Measurements from ENCODE around the gene ALK.
A peak's percentile ranks its signal among the peaks of the same experiment; 100 is the strongest.

Gene ALK

DNA sequence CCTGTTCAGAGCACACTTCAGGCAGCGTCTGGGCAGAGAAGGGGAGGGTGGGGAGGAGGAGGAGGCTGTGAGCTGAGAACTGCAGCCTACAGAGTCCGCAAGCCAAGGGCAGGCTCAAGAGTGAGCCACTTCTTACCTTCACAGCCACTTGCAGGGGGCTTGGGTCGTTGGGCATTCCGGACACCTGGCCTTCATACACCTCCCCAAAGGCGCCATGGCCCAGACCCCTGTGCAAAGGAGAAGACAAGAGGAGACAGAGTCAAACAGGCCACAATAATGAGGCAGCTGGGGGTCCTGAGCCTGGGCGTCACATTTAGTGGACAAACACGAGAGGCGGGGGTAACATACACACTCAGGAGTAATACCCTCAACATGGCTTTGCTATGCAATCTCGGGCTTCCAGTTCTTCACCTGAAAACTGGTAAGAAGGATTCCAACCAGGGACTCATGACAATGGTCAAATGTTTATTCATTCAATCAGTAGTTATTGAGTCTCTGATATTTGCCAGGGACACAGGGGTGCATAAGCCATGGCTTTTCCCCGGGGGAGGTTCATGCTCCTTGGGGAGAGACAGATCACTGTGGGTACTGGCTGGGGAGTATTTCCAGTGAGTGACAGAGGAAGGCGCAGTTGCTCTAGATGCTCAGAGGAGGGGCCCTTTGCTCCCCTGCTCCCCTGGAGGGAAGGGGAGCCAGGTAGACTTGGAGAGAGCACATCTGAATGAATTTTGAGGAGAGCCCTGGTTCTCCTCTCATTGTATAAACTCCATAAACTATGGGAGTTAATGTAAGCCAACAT is 698.8 kb downstream of the ALK start:
- no peaks in the 10 kb centered on the region for H3K36me3 ChIP-seq (ENCODE audit: control insufficient read depth in 2 of 2, insufficient read depth in 1 of 2, low read length in 2 of 2)

DNA sequence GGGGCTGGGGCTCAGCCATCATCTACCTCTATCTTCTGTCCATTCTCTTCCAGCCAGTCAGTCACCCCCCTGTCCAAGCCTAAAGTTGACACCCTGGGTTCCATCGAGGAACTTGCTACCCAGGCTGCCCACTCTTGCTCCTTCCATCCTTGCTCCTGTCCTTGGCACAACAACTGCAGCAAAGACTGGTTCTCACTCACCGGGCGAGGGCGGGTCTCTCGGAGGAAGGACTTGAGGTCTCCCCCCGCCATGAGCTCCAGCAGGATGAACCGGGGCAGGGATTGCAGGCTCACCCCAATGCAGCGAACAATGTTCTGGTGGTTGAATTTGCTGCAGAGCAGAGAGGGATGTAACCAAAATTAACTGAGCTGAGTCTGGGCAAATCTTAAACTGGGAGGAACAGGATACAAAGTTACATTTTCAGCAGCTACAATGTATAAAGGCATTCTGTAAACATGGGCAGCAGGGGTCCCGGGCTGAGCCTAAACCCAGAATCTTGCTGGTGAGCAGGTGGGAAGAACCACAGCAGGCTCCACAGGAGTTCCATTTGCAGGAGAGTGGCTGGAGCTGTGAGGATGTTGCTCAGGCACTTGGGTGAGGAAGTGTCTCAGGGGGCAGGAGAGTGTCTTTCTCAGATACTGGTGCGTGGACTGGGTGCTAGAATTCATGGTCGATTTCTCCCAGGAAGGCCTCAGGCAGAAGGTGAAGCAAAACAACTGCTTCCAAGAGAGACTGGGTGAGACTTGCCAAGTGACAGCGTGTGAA is 700.7 kb downstream of the ALK start:
- H3K36me3 ChIP-seq (ENCODE audit: control insufficient read depth in 2 of 2, insufficient read depth in 1 of 2, low read length in 2 of 2), result no peaks in the 10 kb centered on the region

More for the DNA sequence above, 698.8 kb downstream of the ALK start:
- ChIA-PET POLR2A (no interaction called here), CTCF (no interaction called here)
- Histone ChIP-seq H3K9me3 (ENCODE audit: control insufficient read depth, insufficient read depth, low read depth, low read length) (no peaks in the 10 kb centered on the region), H3K4me1 (ENCODE audit: control insufficient read depth, insufficient read depth, low read length) (no peaks in the 10 kb centered on the region), H3K4me3 (ENCODE audit: low read depth, low read length) (no peak overlapping the region), H3K27ac (ENCODE audit: extremely low read depth, low read depth, low read length) (no peak overlapping the region)
- no peak for TF ChIP-seq ZNF266 (tag by site-specific recombination; IDR thresholded peaks at IDR 0.05; ENCODE audit: low read depth)
- TF ChIP-seq, protein P1, sequence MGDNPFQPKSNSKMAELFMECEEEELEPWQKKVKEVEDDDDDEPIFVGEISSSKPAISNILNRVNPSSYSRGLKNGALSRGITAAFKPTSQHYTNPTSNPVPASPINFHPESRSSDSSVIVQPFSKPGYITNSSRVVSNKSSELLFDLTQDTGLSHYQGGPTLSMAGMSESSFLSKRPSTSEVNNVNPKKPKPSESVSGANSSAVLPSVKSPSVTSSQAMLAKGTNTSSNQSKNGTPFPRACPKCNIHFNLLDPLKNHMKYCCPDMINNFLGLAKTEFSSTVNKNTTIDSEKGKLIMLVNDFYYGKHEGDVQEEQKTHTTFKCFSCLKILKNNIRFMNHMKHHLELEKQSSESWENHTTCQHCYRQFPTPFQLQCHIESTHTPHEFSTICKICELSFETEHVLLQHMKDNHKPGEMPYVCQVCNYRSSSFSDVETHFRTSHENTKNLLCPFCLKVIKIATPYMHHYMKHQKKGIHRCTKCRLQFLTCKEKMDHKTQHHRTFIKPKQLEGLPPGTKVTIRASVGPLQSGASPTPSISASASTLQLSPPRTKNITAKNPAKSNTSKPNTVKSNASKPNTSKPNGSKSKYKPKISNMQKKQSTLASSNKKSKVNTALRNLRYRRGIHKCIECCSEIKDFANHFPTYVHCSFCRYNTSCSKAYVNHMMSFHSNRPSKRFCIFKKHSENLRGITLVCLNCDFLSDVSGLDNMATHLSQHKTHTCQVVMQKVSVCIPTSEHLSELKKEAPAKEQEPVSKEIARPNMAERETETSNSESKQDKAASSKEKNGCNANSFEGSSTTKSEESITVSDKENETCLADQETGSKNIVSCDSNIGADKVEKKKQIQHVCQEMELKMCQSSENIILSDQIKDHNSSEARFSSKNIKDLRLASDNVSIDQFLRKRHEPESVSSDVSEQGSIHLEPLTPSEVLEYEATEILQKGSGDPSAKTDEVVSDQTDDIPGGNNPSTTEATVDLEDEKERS (tag by site-specific recombination; IDR thresholded peaks at IDR 0.05), result no peak
- no peak for TF ChIP-seq ZNF174 (tag by site-specific recombination; IDR thresholded peaks at IDR 0.05)
- no peak for TF ChIP-seq PATZ1 (tag by site-specific recombination; IDR thresholded peaks at IDR 0.05)

DNA sequence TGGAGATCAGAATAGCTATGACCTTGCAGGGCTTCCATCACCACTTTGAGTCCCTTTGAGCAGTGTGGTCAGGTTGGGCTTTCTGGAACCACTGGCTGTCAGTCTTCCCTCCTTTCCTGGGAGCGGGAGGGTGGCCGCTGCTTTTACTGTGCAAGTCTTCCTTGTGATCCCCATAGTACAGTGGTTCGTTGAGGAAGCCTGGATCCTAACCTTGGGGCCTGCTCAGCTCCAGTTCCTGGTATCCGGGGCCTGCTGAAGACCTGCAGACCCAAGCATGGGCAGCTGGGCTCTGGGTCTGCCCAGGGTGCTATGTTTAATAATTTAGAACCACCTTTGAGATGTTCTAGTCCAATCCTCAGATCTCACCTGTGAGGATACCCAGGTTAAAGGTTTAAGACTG is 702.0 kb downstream of the ALK start:
- no peak for TF ChIP-seq ZNF707 (tag by site-specific recombination; IDR thresholded peaks at IDR 0.05)
- CTCF ChIA-PET, result interaction anchor here (0.6 kb wide), 1 partner anchor 18 kb away, joined by 3 read pairs; no protein-coding TSS in a partner anchor
- POLR2A ChIA-PET, result no interaction called here

More for the DNA sequence above, 700.7 kb downstream of the ALK start:
- Histone ChIP-seq H3K9me3 (ENCODE audit: control insufficient read depth, insufficient read depth, low read depth, low read length) (no peaks in the 10 kb centered on the region), H3K4me1 (ENCODE audit: control insufficient read depth, insufficient read depth, low read length) (no peaks in the 10 kb centered on the region), H3K27ac (ENCODE audit: extremely low read depth, low read depth, low read length) (no peak overlapping the region), H3K4me3 (ENCODE audit: low read depth, low read length) (no peak overlapping the region)
- ChIA-PET POLR2A (no interaction called here), CTCF (no interaction called here)
- no peak for TF ChIP-seq KLF1 (tag by site-specific recombination; IDR thresholded peaks at IDR 0.05)
- TF ChIP-seq ZIC2 (tag by site-specific recombination; IDR thresholded peaks at IDR 0.05), result peak; percentile 25; the same call in 1 of the 2 replicates
- TF ChIP-seq GLI2 (tag by site-specific recombination; IDR thresholded peaks at IDR 0.05; ENCODE audit: borderline replicate concordance, low read depth), result no peak

GRCh38 chr2:29218550-29219125 is 702.7 kb downstream of the ALK start:
- no peaks in the 10 kb centered on the region for H3K9me3 ChIP-seq (ENCODE audit: control insufficient read depth, insufficient read depth, low read depth, low read length)
- H3K36me3 ChIP-seq (ENCODE audit: control insufficient read depth in 2 of 2, insufficient read depth in 1 of 2, low read length in 2 of 2), result no peaks in the 10 kb centered on the region
- no peak overlapping the region for H3K4me3 ChIP-seq (ENCODE audit: low read depth, low read length)
- no peak overlapping the region for H3K27ac ChIP-seq (ENCODE audit: extremely low read depth, low read depth, low read length)
- ChIA-PET CTCF (no interaction called here), POLR2A (no interaction called here)
- TF ChIP-seq ZNF350 (tag by site-specific recombination; IDR thresholded peaks at IDR 0.05) (no peak), ZNF791 (tag by site-specific recombination; IDR thresholded peaks at IDR 0.05) (no peak), ZBTB49 (tag by site-specific recombination; IDR thresholded peaks at IDR 0.05; ENCODE audit: low read depth) (no peak), KLF9 (tag by site-specific recombination; IDR thresholded peaks at IDR 0.05; ENCODE audit: low read depth) (no peak)
- H3K4me1 ChIP-seq (ENCODE audit: control insufficient read depth, insufficient read depth, low read length), result no peaks in the 10 kb centered on the region

More for the DNA sequence above, 702.0 kb downstream of the ALK start:
- Histone ChIP-seq H3K9me3 (ENCODE audit: control insufficient read depth, insufficient read depth, low read depth, low read length) (no peaks in the 10 kb centered on the region), H3K4me1 (ENCODE audit: control insufficient read depth, insufficient read depth, low read length) (no peaks in the 10 kb centered on the region), H3K4me3 (ENCODE audit: low read depth, low read length) (no peak overlapping the region), H3K36me3 (ENCODE audit: control insufficient read depth in 2 of 2, insufficient read depth in 1 of 2, low read length in 2 of 2) (no peaks in the 10 kb centered on the region), H3K27ac (ENCODE audit: extremely low read depth, low read depth, low read length) (no peak overlapping the region)

Data from HEK293 (cell line).